IMR-90 (cell line): Measurements from ENCODE around the gene NDUFA1.

ENCODE experiments used
- BHLHE40 ChIP-seq: fragments of 150-350 bp; IDR thresholded peaks from 2 replicates; pipeline ENCODE4 v1.6.1; 2016; ENCODE audit warnings: mild to moderate bottlenecking, low read depth, low read length
- CEBPB ChIP-seq: IDR thresholded peaks from 2 replicates; pipeline ENCODE4 v1.6.1; 2012; ENCODE audit warnings: low read depth, low read length, improper control_type of control experiment
- CHD1 ChIP-seq: IDR thresholded peaks from 2 replicates; pipeline ENCODE4 v1.6.1; 2012; ENCODE audit warnings: low read depth, low read length, improper control_type of control experiment
- FOS ChIP-seq: fragments of 150-350 bp; IDR thresholded peaks from 2 replicates; pipeline ENCODE4 v1.6.1; 2016; ENCODE audit warnings: low read depth, low read length
- MAFK ChIP-seq: IDR thresholded peaks from 2 replicates; pipeline ENCODE4 v1.6.1; 2012; ENCODE audit warnings: low read depth, low read length, improper control_type of control experiment
- MXI1 ChIP-seq: IDR thresholded peaks from 2 replicates; pipeline ENCODE4 v1.6.1; 2012; ENCODE audit warnings: low read depth, mild to moderate bottlenecking, low read length, moderate library complexity, borderline replicate concordance
- NFE2L2 ChIP-seq: fragments of 150-350 bp; IDR thresholded peaks from 2 replicates; pipeline ENCODE4 v1.6.1; 2016; ENCODE audit warnings: low read depth, mild to moderate bottlenecking, low read length
- POLR2A ChIP-seq: IDR thresholded peaks from 2 replicates; pipeline ENCODE4 v1.6.1; 2012; ENCODE audit warnings: mild to moderate bottlenecking, low read depth, low read length
- RAD21 ChIP-seq: IDR thresholded peaks from 2 replicates; pipeline ENCODE4 v1.6.1; 2012; ENCODE audit warnings: low read length, improper control_type of control experiment
- RFX5 ChIP-seq: IDR thresholded peaks from 2 replicates; pipeline ENCODE4 v1.8.0; 2012; ENCODE audit warnings: low read depth, mild to moderate bottlenecking, low read length, moderate library complexity
- SMC3 ChIP-seq: fragments of 150-350 bp; IDR thresholded peaks from 2 replicates; pipeline ENCODE4 v1.6.1; 2016; ENCODE audit warnings: low read depth, mild to moderate bottlenecking, antibody characterized with exemption, low read length, moderate library complexity
- TF ChIP-seq, protein P1 (sequence below): conservative IDR thresholded peaks from 2 replicates; pipeline ENCODE4 v1.5.1; 2012; ENCODE audit warnings: mild to moderate bottlenecking, low read depth, low read length, improper control_type of control experiment
- TF ChIP-seq, protein P2 (sequence below): fragments of 150-350 bp; IDR thresholded peaks from 2 replicates; pipeline ENCODE4 v1.6.1; 2017; ENCODE audit warnings: mild to moderate bottlenecking, antibody characterized with exemption, low read length, low read depth

DNA sequence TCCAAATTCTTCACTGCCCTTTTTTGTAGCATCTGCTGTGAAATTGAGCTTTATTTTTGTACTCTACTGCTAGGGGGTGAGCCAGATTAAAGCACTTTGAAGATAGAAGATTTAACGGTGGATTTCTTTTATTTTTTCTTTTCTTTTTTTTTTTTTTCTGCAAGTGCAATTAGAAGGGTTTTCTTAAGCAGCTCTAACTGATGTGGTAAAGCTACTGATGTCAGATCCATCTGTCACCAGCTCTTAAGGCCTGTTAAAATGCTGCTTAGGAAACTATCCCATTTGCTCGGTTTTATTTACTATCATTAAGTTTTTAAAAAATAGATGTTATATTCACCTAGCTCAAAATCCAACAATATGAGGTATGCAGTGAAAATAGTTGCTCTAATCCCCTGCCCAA, 7.1 kb downstream of the NDUFA1 start:
- TF ChIP-seq RAD21 (no peak), MAFK (no peak), FOS (no peak), SMC3 (no peak), POLR2A (no peak), RFX5 (no peak), NFE2L2 (no peak), MXI1 (no peak), CHD1 (no peak), CEBPB (no peak), BHLHE40 (no peak)
- TF ChIP-seq, protein P1, sequence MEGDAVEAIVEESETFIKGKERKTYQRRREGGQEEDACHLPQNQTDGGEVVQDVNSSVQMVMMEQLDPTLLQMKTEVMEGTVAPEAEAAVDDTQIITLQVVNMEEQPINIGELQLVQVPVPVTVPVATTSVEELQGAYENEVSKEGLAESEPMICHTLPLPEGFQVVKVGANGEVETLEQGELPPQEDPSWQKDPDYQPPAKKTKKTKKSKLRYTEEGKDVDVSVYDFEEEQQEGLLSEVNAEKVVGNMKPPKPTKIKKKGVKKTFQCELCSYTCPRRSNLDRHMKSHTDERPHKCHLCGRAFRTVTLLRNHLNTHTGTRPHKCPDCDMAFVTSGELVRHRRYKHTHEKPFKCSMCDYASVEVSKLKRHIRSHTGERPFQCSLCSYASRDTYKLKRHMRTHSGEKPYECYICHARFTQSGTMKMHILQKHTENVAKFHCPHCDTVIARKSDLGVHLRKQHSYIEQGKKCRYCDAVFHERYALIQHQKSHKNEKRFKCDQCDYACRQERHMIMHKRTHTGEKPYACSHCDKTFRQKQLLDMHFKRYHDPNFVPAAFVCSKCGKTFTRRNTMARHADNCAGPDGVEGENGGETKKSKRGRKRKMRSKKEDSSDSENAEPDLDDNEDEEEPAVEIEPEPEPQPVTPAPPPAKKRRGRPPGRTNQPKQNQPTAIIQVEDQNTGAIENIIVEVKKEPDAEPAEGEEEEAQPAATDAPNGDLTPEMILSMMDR: no peak
- TF ChIP-seq, protein P2, sequence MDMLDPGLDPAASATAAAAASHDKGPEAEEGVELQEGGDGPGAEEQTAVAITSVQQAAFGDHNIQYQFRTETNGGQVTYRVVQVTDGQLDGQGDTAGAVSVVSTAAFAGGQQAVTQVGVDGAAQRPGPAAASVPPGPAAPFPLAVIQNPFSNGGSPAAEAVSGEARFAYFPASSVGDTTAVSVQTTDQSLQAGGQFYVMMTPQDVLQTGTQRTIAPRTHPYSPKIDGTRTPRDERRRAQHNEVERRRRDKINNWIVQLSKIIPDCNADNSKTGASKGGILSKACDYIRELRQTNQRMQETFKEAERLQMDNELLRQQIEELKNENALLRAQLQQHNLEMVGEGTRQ: no peak
